GM21723 (cell line): Measurements from ENCODE around the gene CRISPLD2.

ENCODE experiments used
- ATAC-seq: cut with Tn5 transposase; IDR thresholded peaks from one replicate; pipeline ENCODE4 v1.9.1; 2021; ENCODE audit warnings: mild to moderate bottlenecking, moderate library complexity; ENCODE audit not compliant: unreplicated experiment

Gene CRISPLD2

GRCh38 chr16:84795329-84796053 lies 24.3 kb upstream of the CRISPLD2 start:
- ATAC-seq = no peak

- ATAC-seq = no peak
Measured at GRCh38 chr16:84800158-84800978, 19.4 kb upstream of the CRISPLD2 start.

GRCh38 chr16:84803146-84803545 lies 16.6 kb upstream of the CRISPLD2 start:
- ATAC-seq = no peak

- no peak for ATAC-seq
Measured at GRCh38 chr16:84804326-84804725, 15.5 kb upstream of the CRISPLD2 start.

- no peak for ATAC-seq
Measured at GRCh38 chr16:84806256-84806889, 13.4 kb upstream of the CRISPLD2 start.

GRCh38 chr16:84806890-84807258 lies 12.9 kb upstream of the CRISPLD2 start:
- ATAC-seq = no peak

GRCh38 chr16:84807776-84808175 lies 12.0 kb upstream of the CRISPLD2 start:
- no peak for ATAC-seq

GRCh38 chr16:84808826-84809225 lies 11.0 kb upstream of the CRISPLD2 start:
- ATAC-seq = no peak

GRCh38 chr16:84810518-84811273 lies 9.1 kb upstream of the CRISPLD2 start:
- ATAC-seq = no peak

GRCh38 chr16:84811529-84811928 lies 8.3 kb upstream of the CRISPLD2 start:
- no peak for ATAC-seq

GRCh38 chr16:84813141-84813934 lies 6.4 kb upstream of the CRISPLD2 start:
- no peak for ATAC-seq

- ATAC-seq = no peak
Measured at GRCh38 chr16:84815462-84815861, 4.3 kb upstream of the CRISPLD2 start.

- no peak for ATAC-seq
Measured at GRCh38 chr16:84816023-84816422, 3.8 kb upstream of the CRISPLD2 start.

- ATAC-seq = no peak
Measured at GRCh38 chr16:84816485-84816884, 3.3 kb upstream of the CRISPLD2 start.

- ATAC-seq = no peak
Measured at GRCh38 chr16:84817206-84817605, 2.6 kb upstream of the CRISPLD2 start.

GRCh38 chr16:84817613-84818012 lies 2.2 kb upstream of the CRISPLD2 start:
- ATAC-seq = no peak

- no peak for ATAC-seq
Measured at GRCh38 chr16:84818133-84818532, 1.7 kb upstream of the CRISPLD2 start.

GRCh38 chr16:84818989-84819643 lies 669 bp upstream of the CRISPLD2 start:
- no peak for ATAC-seq

GRCh38 chr16:84820305-84820684 lies 510 bp downstream of the CRISPLD2 start:
- no peak for ATAC-seq

GRCh38 chr16:84820771-84821170 lies 986 bp downstream of the CRISPLD2 start:
- no peak for ATAC-seq
